Endothelial cell of umbilical vein (primary cell): Measurements from ENCODE around the gene PPM1E. TPM values are rescaled to one million over a fixed set of nuclear protein-coding genes. Genes with fewer than 3 reads are reported as not detected.

ENCODE experiments used
- BruUV-seq: library from RNA; stranded (reverse); fragments of 400-500 nt; replicated peaks from 2 replicates; lab custom pipeline; 2021; lab: Mats Ljungman, UMichigan
- CTCF ChIA-PET: fragments of 300-600, 350-600 bp; sonication (Branson Sonifier 250); formaldehyde crosslinking; loops from one replicate; lab custom pipeline; 2021; ENCODE audit warnings: antibody characterized with exemption, inconsistent platforms; lab: Charles Lee
- POLR2A ChIA-PET: fragments of 300-600, 350-600 bp; sonication (Branson Sonifier 250); formaldehyde crosslinking; loops from one replicate; lab custom pipeline; 2021; ENCODE audit warnings: antibody characterized with exemption, inconsistent platforms; lab: Charles Lee
- DNase-seq: peaks from one replicate; pipeline ENCODE4 v3.0.0-alpha.2; 2011; ENCODE audit warnings: low read depth, low spot score
- FAIRE-seq: peaks from 2 replicates; lab custom pipeline; 2011; peaks lifted over from hg19 to GRCh38; lab: Jason Lieb, UNC
- H2AFZ ChIP-seq: 2 replicates; pipeline ENCODE4 v1.6.0; 2012; ENCODE audit warnings: low read depth, low read length, control low read depth, inconsistent platforms
- H3K27ac ChIP-seq: 2 replicates; pipeline ENCODE4 v1.5.1; 2011; ENCODE audit warnings: low read depth, mild to moderate bottlenecking, control low read depth, low read length, moderate library complexity; ENCODE audit not compliant: insufficient read depth
- H3K27me3 ChIP-seq, 2 experiments: 2 replicates each; pipeline versions ENCODE4 v1.6.0 to v1.6.1; 2011; ENCODE audit warnings: low read length in 2 of 2, mixed read lengths in 1 of 2; ENCODE audit not compliant: control insufficient read depth in 2 of 2, insufficient read depth in 2 of 2
- H3K36me3 ChIP-seq, 2 experiments: 2 replicates in 1 of 2; 3 replicates in 1 of 2; pipeline ENCODE4 v1.5.1; 2011; ENCODE audit warnings: low read length in 2 of 2, mild to moderate bottlenecking in 1 of 2, moderate library complexity in 1 of 2; ENCODE audit not compliant: control insufficient read depth in 2 of 2, insufficient read depth in 2 of 2; ENCODE audit errors: extremely low read depth in 1 of 2
- H3K4me1 ChIP-seq: 3 replicates; pipeline ENCODE4 v1.5.1; 2011; ENCODE audit warnings: mild to moderate bottlenecking, low read length; ENCODE audit not compliant: control insufficient read depth, insufficient read depth; ENCODE audit errors: extremely low read depth
- H3K4me2 ChIP-seq: 2 replicates; pipeline ENCODE4 v1.6.1; 2011; ENCODE audit warnings: low read length, control low read depth, mixed read lengths; ENCODE audit not compliant: insufficient read depth
- H3K4me3 ChIP-seq, 3 experiments: fragments of 200-600 bp in 1 of 3; sonication (generic), shearing (Covaris generic) in 1 of 3; replicated peaks in 1 of 3; 2 replicates each; pipeline ENCODE4 v1.5.1; 2011 to 2016; ENCODE audit warnings: control low read depth in 3 of 3, low read length in 3 of 3, mild to moderate bottlenecking in 2 of 3, inconsistent platforms in 1 of 3, low read depth in 1 of 3, moderate library complexity in 1 of 3; ENCODE audit not compliant: insufficient read depth in 1 of 3
- H3K79me2 ChIP-seq: 2 replicates; pipeline ENCODE4 v1.6.0; 2012; ENCODE audit warnings: low read length, inconsistent platforms; ENCODE audit not compliant: control insufficient read depth, insufficient read depth
- H3K9ac ChIP-seq: replicated peaks from 2 replicates; pipeline ENCODE3; 2011; ENCODE audit warnings: low read length, control low read depth; ENCODE audit not compliant: insufficient read depth; ENCODE audit errors: extremely low read depth
- H3K9me1 ChIP-seq: replicated peaks from 3 replicates; pipeline ENCODE4 v1.6.0; 2011; ENCODE audit warnings: mild to moderate bottlenecking, low read length; ENCODE audit not compliant: control insufficient read depth, insufficient read depth; ENCODE audit errors: extremely low read depth
- H3K9me3 ChIP-seq: replicated peaks from 2 replicates; pipeline ENCODE4 v1.5.1; 2012; ENCODE audit warnings: low read length, inconsistent platforms; ENCODE audit not compliant: control insufficient read depth, insufficient read depth
- H4K20me1 ChIP-seq: replicated peaks from 2 replicates; pipeline ENCODE3; 2011; ENCODE audit warnings: mild to moderate bottlenecking, low read length; ENCODE audit not compliant: control insufficient read depth, insufficient read depth; ENCODE audit errors: extremely low read depth
- EZH2 ChIP-seq: IDR thresholded peaks from 2 replicates; pipeline ENCODE4 v1.6.1; 2012; ENCODE audit warnings: borderline replicate concordance, low read depth, mild to moderate bottlenecking, moderate library complexity, low read length, inconsistent platforms; ENCODE audit not compliant: severe bottlenecking
- FOS ChIP-seq: IDR thresholded peaks from 2 replicates; pipeline ENCODE4 v1.6.1; 2011; ENCODE audit warnings: mild to moderate bottlenecking, low read length, moderate library complexity, borderline replicate concordance; ENCODE audit not compliant: insufficient read depth
- GATA2 ChIP-seq: IDR thresholded peaks from 2 replicates; pipeline ENCODE4 v1.7.0; 2011; ENCODE audit warnings: low read depth, mild to moderate bottlenecking, moderate library complexity, mixed read lengths, low read length; ENCODE audit not compliant: insufficient read length, insufficient read depth
- MYC ChIP-seq: IDR thresholded peaks from one replicate; pipeline ENCODE4 v1.6.1; 2011; ENCODE audit warnings: mild to moderate bottlenecking, low read depth, low read length
- POLR2A ChIP-seq: IDR thresholded peaks from 2 replicates; pipeline ENCODE4 v1.6.1; 2012; ENCODE audit warnings: low read depth, mild to moderate bottlenecking, control low read depth, low read length
- dilution Hi-C: fragments of 300-500 bp; cut with MboI; formaldehyde crosslinking; loops from one replicate; pipeline ENCODE4 v1.15.0; 2019; ENCODE audit warnings: low sequenced_read_pairs; ENCODE audit not compliant: extremely low pct_ligation_motif_present
- intact Hi-C: fragments of 100-400 bp; cut with micrococcal nuclease; formaldehyde crosslinking; loops from one replicate; pipeline ENCODE4 v1.10.0; 2022
- polyA plus RNA-seq, 4 experiments: library from polyadenylated mRNA; depleted of rRNA in 3 of 4; stranded (reverse) in 3 of 4; unstranded in 1 of 4; fragments of >200 nt; gene quantifications; 2 replicates each; pipeline versions ENCODE4 v1.2.1 to v1.2.3, GENCODE V29; 2011 to 2012; ENCODE audit warnings: missing spikeins in 1 of 4
- total RNA-seq: library from RNA; stranded (reverse); gene quantifications from 2 replicates; pipeline ENCODE4 v1.2.3, GENCODE V29; 2021
- TF ChIP-seq, protein P1 (sequence below): IDR thresholded peaks from 2 replicates; pipeline ENCODE4 v1.6.1; 2011; ENCODE audit not compliant: insufficient read depth, insufficient read length

Gene PPM1E
- total and polyA plus RNA-seq, 2 donors (not counting 3 experiments of a cell fraction or from before 2014, with no cell fraction given): 0.01 TPM; not detected in 1

DNA sequence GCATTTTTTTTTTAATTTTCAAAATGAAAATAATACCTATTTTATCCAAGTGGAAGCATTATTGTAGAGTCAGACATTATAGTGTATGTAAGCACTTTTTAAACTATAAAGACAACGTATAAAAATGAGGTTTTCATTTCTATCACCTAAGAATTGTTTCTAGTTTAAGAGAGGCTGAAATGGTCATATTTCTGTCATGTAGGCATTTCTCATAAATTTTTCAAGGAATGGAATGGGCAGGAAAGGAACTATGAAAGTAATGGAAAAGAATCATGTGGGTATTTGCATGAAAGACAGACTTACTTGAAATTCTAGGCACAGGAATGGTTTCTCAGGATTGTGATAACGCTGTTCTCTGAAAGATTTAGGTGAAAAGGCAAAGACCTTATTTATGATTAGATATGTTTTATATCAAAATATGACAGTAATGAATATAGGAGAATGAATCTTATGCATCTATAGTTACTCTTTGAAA lies 67.4 kb downstream of the PPM1E start:
- CTCF ChIA-PET: no interaction called here
- FAIRE-seq (no peak), DNase-seq (no peak)
- H3K4me2 ChIP-seq: no peak overlapping the region
- H3K9me1 ChIP-seq: no peaks in the 10 kb centered on the region
- no TSS peak for BruUV-seq
- H3K79me2 ChIP-seq: no peaks in the 10 kb centered on the region
- H3K36me3 ChIP-seq: no peaks in the 10 kb centered on the region
- no peaks in the 10 kb centered on the region for H4K20me1 ChIP-seq
- TF ChIP-seq FOS (no peak), GATA2 (no peak), EZH2 (no peak), POLR2A (no peak)
- TF ChIP-seq, protein P1, sequence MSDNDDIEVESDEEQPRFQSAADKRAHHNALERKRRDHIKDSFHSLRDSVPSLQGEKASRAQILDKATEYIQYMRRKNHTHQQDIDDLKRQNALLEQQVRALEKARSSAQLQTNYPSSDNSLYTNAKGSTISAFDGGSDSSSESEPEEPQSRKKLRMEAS: no peak
- H3K9ac ChIP-seq: no peak overlapping the region
- no peaks in the 10 kb centered on the region for H3K9me3 ChIP-seq
- no peak overlapping the region for H3K27ac ChIP-seq
- no peaks in the 10 kb centered on the region for H3K27me3 ChIP-seq
- no peak overlapping the region for H2AFZ ChIP-seq
- POLR2A ChIA-PET: no interaction called here
- no peaks in the 10 kb centered on the region for H3K4me1 ChIP-seq
- intact Hi-C loops: no loop called here
- H3K4me3 ChIP-seq: no peak overlapping the region
- dilution Hi-C loops: no loop called here

DNA sequence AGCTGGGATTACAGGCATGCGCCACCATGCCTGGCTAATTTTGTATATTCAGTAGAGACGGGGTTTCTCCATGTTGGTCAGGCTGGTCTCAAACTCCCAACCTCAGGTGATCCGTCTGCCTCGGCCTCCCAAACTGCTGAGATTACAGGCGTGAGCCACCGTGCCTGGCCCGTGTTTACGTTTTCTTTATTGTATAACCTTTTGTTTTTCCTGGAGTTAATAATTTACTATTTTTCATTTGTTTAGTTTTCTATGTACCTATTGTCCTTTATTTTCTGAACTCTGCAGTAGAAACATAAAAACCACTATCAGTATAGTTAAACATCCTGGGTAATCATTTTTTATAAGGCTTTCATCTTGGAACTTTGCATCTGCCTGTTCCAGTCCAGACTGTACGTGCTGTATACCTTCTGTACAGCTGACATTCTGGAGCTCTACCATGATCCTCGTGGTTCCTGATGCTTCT lies 73.6 kb downstream of the PPM1E start:
- no peaks in the 10 kb centered on the region for H3K9me3 ChIP-seq
- no peak for FAIRE-seq
- no peak for TF ChIP-seq MYC
- no peak for TF ChIP-seq GATA2
- TF ChIP-seq EZH2: no peak
- ChIA-PET POLR2A (no interaction called here), CTCF (no interaction called here)
- no peaks in the 10 kb centered on the region for H3K27me3 ChIP-seq
- no peak overlapping the region for H2AFZ ChIP-seq
- H3K9ac ChIP-seq: no peak overlapping the region
- H3K79me2 ChIP-seq: no peaks in the 10 kb centered on the region
- no peak overlapping the region for H3K4me2 ChIP-seq
- no peaks in the 10 kb centered on the region for H3K4me1 ChIP-seq
- dilution Hi-C loops: no loop called here
- intact Hi-C loops: no loop called here
- DNase-seq: no peak
- no peaks in the 10 kb centered on the region for H3K9me1 ChIP-seq
- no peaks in the 10 kb centered on the region for H4K20me1 ChIP-seq
- H3K36me3 ChIP-seq: no peaks in the 10 kb centered on the region
- H3K27ac ChIP-seq: no peak overlapping the region
- H3K4me3 ChIP-seq: no peak overlapping the region
- BruUV-seq: no TSS peak
